ENCODE measurements around the gene IFT81. TPM values are rescaled to one million over a fixed set of nuclear protein-coding genes. Genes with fewer than 3 reads are reported as not detected.

Gene IFT81
- total and polyA plus RNA-seq, 2 of the 13 experiments (the other 11 are each of a cell fraction or from before 2014, with no cell fraction given): 4.2 to 13.0 TPM

- no peak for TF ChIP-seq HIC2 (CRISPR knock-in tag; IDR thresholded peaks at IDR 0.05; ENCODE audit: low read depth)
- TF ChIP-seq TOE1 (CRISPR knock-in tag; IDR thresholded peaks at IDR 0.05): no peak
- peak; percentile 23; the same call in 1 of the 2 replicates for TF ChIP-seq RXRA (CRISPR knock-in tag; IDR thresholded peaks at IDR 0.05)
- TF ChIP-seq MAX (IDR thresholded peaks at IDR 0.05): no peak; the same call in 1 of the 2 replicates
- TF ChIP-seq ZNF574 (CRISPR knock-in tag; IDR thresholded peaks at IDR 0.05): peak; percentile 48; the same call in 1 of the 2 replicates
- TF ChIP-seq ZNF841 (CRISPR knock-in tag; IDR thresholded peaks at IDR 0.05; ENCODE audit: borderline replicate concordance): no peak
- no peak; the same call in 1 of the 2 replicates for TF ChIP-seq EHMT2 (IDR thresholded peaks at IDR 0.05; ENCODE audit: borderline replicate concordance, low read depth, low read length)
- TF ChIP-seq HDAC2 (CRISPR knock-in tag; IDR thresholded peaks at IDR 0.05): peak; percentile 69
- TF ChIP-seq GPBP1L1 (CRISPR knock-in tag; IDR thresholded peaks at IDR 0.05): no peak
- TF ChIP-seq SATB2 (CRISPR knock-in tag; IDR thresholded peaks at IDR 0.05): no peak
- peak; percentile 28; the same call in 1 of the 2 replicates for TF ChIP-seq THAP11 (CRISPR knock-in tag; IDR thresholded peaks at IDR 0.05)
- peak; percentile 15; the same call in 1 of the 2 replicates for TF ChIP-seq ARID4A (CRISPR knock-in tag; IDR thresholded peaks at IDR 0.05; ENCODE audit: borderline replicate concordance)
- TF ChIP-seq ZBTB26 (CRISPR knock-in tag; IDR thresholded peaks at IDR 0.05; ENCODE audit: borderline replicate concordance): no peak
- no peak for TF ChIP-seq ZNF225 (CRISPR knock-in tag; IDR thresholded peaks at IDR 0.05)
Observed at GRCh38 chr12:110111476-110112334, 12.5 kb upstream of the IFT81 start (continued).

All from HepG2 (cell line).